ENCODE results near the gene KNSTRN. TPM values are rescaled to one million over a fixed set of nuclear protein-coding genes. Genes with fewer than 3 reads are reported as not detected.
A peak's percentile ranks its signal among the peaks of the same experiment; 100 is the strongest.

KNSTRN gene
- total RNA-seq, 4 donors from 2014 or later, result 13.5 to 24.3 (median 18.9) TPM

DNA sequence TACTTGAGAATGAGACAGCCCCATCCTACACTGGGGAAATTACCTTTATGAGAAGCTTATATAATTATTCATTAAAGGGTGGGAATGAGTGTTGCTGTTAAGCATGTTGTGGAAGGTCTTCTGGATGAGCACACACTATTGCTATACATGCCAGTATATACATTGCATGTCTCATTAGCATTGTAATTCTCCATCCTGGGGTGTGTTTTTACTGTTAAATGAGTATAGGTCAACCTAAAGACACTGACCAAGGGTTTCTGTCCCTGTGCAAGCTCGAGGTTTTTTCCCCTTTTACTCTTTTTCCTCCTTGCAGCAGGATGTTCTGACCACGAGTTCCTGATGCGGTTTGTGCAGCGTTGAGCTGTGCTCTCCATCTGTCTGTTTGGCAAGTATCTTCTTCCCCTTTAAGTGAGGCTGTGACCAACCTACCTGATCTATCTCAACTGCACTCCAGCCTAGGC is 15.9 kb downstream of the KNSTRN start:
- H3K4me3 ChIP-seq, result no peak overlapping the region
- H3K27ac ChIP-seq, result no peak overlapping the region
- peaks cover 4% of the 10 kb centered on the region for H3K36me3 ChIP-seq
- H3K4me1 ChIP-seq, result no peaks in the 10 kb centered on the region
- no peak for DNase-seq (ENCODE audit: low spot score in 2 of 2)
- H3K27me3 ChIP-seq, result no peaks in the 10 kb centered on the region
- 56% methylated on average over 4 of the region's 4 CpGs for WGBS
- H3K9me3 ChIP-seq, result no peaks in the 10 kb centered on the region
- no peak for TF ChIP-seq POLR2AphosphoS5 (IDR thresholded peaks at IDR 0.05)
- no peak for TF ChIP-seq POLR2A (IDR thresholded peaks at IDR 0.05)
- TF ChIP-seq, protein P1, sequence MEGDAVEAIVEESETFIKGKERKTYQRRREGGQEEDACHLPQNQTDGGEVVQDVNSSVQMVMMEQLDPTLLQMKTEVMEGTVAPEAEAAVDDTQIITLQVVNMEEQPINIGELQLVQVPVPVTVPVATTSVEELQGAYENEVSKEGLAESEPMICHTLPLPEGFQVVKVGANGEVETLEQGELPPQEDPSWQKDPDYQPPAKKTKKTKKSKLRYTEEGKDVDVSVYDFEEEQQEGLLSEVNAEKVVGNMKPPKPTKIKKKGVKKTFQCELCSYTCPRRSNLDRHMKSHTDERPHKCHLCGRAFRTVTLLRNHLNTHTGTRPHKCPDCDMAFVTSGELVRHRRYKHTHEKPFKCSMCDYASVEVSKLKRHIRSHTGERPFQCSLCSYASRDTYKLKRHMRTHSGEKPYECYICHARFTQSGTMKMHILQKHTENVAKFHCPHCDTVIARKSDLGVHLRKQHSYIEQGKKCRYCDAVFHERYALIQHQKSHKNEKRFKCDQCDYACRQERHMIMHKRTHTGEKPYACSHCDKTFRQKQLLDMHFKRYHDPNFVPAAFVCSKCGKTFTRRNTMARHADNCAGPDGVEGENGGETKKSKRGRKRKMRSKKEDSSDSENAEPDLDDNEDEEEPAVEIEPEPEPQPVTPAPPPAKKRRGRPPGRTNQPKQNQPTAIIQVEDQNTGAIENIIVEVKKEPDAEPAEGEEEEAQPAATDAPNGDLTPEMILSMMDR (IDR thresholded peaks at IDR 0.05), result no peak
- TF ChIP-seq EP300 (IDR thresholded peaks at IDR 0.05), result no peak

DNA sequence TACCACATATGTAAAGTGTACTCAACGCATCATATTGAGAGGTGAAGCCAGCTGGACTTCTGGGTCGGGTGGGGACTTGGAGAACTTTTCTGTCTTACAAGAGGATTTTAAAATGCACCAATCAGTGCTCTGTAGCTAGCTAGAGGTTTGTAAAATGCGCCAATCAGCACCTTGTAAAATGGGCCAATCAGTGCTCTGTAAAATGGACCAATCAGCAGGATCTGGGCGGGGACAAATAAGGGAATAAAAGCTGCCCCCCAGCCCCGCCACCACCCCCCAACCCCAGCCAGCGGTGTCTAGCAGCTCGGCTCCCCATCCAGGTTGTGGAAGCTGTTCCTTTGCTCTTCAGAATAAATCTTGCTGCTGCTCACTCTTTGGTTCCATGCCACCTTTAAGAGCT is 16.8 kb downstream of the KNSTRN start:
- Histone ChIP-seq H3K27me3 (no peaks in the 10 kb centered on the region), H3K27ac (no peak overlapping the region), H3K36me3 (no peaks in the 10 kb centered on the region), H3K4me1 (no peaks in the 10 kb centered on the region), H3K4me3 (no peak overlapping the region), H3K9me3 (no peaks in the 10 kb centered on the region)
- 85% methylated on average over 7 of the region's 7 CpGs for WGBS
- no peak for DNase-seq (ENCODE audit: low spot score in 2 of 2)
- TF ChIP-seq POLR2A (IDR thresholded peaks at IDR 0.05), result no peak
- TF ChIP-seq, protein P1 (IDR thresholded peaks at IDR 0.05), result no peak
- TF ChIP-seq EP300 (IDR thresholded peaks at IDR 0.05), result no peak
- no peak for TF ChIP-seq POLR2AphosphoS5 (IDR thresholded peaks at IDR 0.05)

DNA sequence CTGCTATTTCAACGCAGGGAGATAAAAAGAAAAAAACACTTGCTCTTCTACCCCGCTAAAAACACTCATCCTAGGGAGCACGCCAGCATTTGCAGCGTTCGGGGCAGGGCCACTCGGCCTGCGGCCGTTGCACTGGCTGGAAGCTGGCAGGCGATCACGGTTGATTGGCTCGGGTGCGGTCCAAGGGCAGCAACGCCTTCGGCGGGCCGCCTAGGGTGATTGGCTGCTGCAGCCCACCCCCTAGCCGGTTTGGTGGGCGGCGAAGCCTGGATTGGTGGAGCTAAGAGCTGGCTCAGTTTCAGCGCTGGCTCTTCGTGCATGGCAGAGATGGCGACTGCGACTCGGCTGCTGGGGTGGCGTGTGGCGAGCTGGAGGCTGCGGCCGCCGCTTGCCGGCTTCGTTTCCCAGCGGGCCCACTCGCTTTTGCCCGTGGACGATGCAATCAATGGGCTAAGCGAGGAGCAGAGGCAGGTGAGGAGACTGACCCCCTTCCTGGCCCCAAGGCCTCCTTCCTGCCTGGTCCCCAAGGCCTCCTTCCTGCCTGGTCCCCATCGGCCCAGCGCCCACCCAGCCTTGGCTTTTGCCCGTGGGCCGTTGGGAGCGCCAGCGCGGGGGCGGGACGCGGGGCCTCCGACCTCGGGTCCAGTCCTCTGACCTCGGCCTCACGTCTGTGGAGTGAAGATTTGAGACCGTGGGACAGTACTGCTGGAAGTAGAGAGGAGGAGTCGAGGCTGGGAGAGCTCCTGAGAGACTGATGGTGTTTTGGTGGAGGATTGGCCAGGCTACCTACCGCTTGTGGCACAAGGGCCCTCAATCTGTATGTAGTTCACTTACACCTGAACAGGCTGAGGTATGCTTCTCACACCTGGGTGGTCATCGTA is 23.2 kb downstream of the KNSTRN start, which contains the start of gene IVD:
Gene IVD, plus strand, starts transcription at position 295 of the 881 bp plus-strand sequence. Its CDS starts 33 bp downstream, at position 328.
- WGBS, result 12% methylated on average over 50 of the region's 54 CpGs
- Histone ChIP-seq H3K9me3 (no peaks in the 10 kb centered on the region), H3K27me3 (no peaks in the 10 kb centered on the region)

DNA sequence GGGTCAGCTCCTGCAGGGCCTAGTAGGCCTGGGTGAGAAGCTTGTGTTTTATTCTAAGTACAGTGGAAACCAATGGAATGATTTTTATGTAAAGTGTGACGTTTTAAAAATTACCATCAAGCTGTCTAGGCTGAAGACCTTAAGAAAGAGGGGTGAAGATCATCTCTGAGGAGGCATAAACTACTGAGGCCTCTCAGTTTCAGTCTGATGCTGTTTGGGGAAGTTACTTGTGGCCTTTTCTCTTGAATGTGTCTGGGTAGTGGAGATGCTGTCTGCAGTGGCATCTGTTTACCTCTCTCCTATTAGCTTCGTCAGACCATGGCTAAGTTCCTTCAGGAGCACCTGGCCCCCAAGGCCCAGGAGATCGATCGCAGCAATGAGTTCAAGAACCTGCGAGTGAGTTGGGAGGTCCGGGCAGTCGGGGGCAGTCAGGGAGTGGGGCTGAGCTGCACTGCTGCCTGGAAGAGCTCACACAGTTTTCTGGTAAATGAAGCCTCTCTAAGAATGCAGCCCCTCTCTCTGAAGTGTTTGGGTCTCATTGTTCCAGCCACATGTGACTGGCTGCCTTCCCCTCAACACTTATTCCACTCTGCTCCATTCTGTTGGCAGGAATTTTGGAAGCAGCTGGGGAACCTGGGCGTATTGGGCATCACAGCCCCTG is 24.9 kb downstream of the KNSTRN start:
- Histone ChIP-seq H3K36me3 (peaks cover 19% of the 10 kb centered on the region), H3K4me1 (peaks cover 29% of the 10 kb centered on the region), H3K9me3 (no peaks in the 10 kb centered on the region), H3K27ac (no peak overlapping the region), H3K27me3 (no peaks in the 10 kb centered on the region), H3K4me3 (no peak overlapping the region)
- WGBS, result 82% methylated on average over 8 of the region's 8 CpGs
- no peak for DNase-seq (ENCODE audit: low spot score in 2 of 2)
- TF ChIP-seq EP300 (IDR thresholded peaks at IDR 0.05) (no peak), POLR2A (IDR thresholded peaks at IDR 0.05) (no peak), POLR2AphosphoS5 (IDR thresholded peaks at IDR 0.05) (no peak)
- TF ChIP-seq, protein P1 (IDR thresholded peaks at IDR 0.05), result no peak

More for the DNA sequence above, 23.2 kb downstream of the KNSTRN start, which contains the start of gene IVD:
- H3K4me1 ChIP-seq, result peaks cover 29% of the 10 kb centered on the region
- no peak within 1 kb of the TSS for H3K27ac ChIP-seq
- DNase-seq (ENCODE audit: low spot score in 2 of 2), result peak; percentile 94 to 97
- TF ChIP-seq POLR2A (IDR thresholded peaks at IDR 0.05) (peak in 1 of 2 donors; percentile 23), EP300 (IDR thresholded peaks at IDR 0.05) (no peak), POLR2AphosphoS5 (IDR thresholded peaks at IDR 0.05) (peak in 1 of 3 donors; percentile 40)
- TF ChIP-seq, protein P1 (IDR thresholded peaks at IDR 0.05), result no peak
- H3K4me3 ChIP-seq, result peak within 1 kb of the TSS; percentile 65
- peaks cover 4% of the 10 kb centered on the region for H3K36me3 ChIP-seq

- no peak for DNase-seq (ENCODE audit: low spot score in 2 of 2)
- TF ChIP-seq POLR2A (IDR thresholded peaks at IDR 0.05), result no peak
- TF ChIP-seq, protein P1 (IDR thresholded peaks at IDR 0.05), result no peak
- TF ChIP-seq EP300 (IDR thresholded peaks at IDR 0.05), result no peak
- no peak for TF ChIP-seq POLR2AphosphoS5 (IDR thresholded peaks at IDR 0.05)
- Histone ChIP-seq H3K9me3 (no peaks in the 10 kb centered on the region), H3K4me1 (peaks cover 29% of the 10 kb centered on the region), H3K27ac (no peak overlapping the region), H3K27me3 (no peaks in the 10 kb centered on the region), H3K4me3 (no peak overlapping the region), H3K36me3 (peaks cover 33% of the 10 kb centered on the region)
- 77% methylated on average over 3 of the region's 3 CpGs for WGBS
Measured at GRCh38 chr15:40409366-40409765, 26.8 kb downstream of the KNSTRN start.

Measured in suprapubic skin (tissue), 4 donors.